ENCODE data around the gene PTPRG.

Gene PTPRG

GRCh38 chr3:62169906-62170660 lies 608.7 kb downstream of the PTPRG start:
- no peak overlapping the region for H3K27ac ChIP-seq
- TF ChIP-seq CTCF (conservative IDR thresholded peaks at IDR 0.05) = no peak

GRCh38 chr3:62171789-62172188 lies 610.4 kb downstream of the PTPRG start:
- no peak overlapping the region for H3K27ac ChIP-seq
- TF ChIP-seq CTCF (conservative IDR thresholded peaks at IDR 0.05) = no peak

- TF ChIP-seq CTCF (conservative IDR thresholded peaks at IDR 0.05) = no peak
Measured at GRCh38 chr3:62172199-62172598, 610.8 kb downstream of the PTPRG start.

GRCh38 chr3:62173939-62174515 lies 612.7 kb downstream of the PTPRG start:
- no peak for TF ChIP-seq CTCF (conservative IDR thresholded peaks at IDR 0.05)
- H3K27ac ChIP-seq = no peak overlapping the region

More at GRCh38 chr3:62172199-62172598, 610.8 kb downstream of the PTPRG start:
- no peak overlapping the region for H3K27ac ChIP-seq

GRCh38 chr3:62175161-62175560 lies 613.8 kb downstream of the PTPRG start:
- no peak for TF ChIP-seq CTCF (conservative IDR thresholded peaks at IDR 0.05)
- H3K27ac ChIP-seq = no peak overlapping the region

GRCh38 chr3:62178032-62178431 lies 616.7 kb downstream of the PTPRG start:
- no peak for TF ChIP-seq CTCF (conservative IDR thresholded peaks at IDR 0.05)

GRCh38 chr3:62178739-62179600 lies 617.6 kb downstream of the PTPRG start:
- no peak overlapping the region for H3K27ac ChIP-seq
- no peak for TF ChIP-seq CTCF (conservative IDR thresholded peaks at IDR 0.05)

More at GRCh38 chr3:62178032-62178431, 616.7 kb downstream of the PTPRG start:
- H3K27ac ChIP-seq = no peak overlapping the region

All from VCaP (cell line).